Stimulated activated CD8-positive, alpha-beta memory T cell treated with anti-CD3 and anti-CD28 coated beads, Interleukin-7, amount 100 ng/mL, for 1 hour (primary cell): ENCODE measurements around the gene PACC1.
"Not testable (repeated sequence)": the region's sequence is repeated elsewhere in the genome, so short reads cannot be mapped to it uniquely, and the experiment has no call there.

Experiments used
- DNase-seq, 2 donors: peaks; one replicate each; pipeline ENCODE4 v3.0.0-alpha.2; 2020; ENCODE audit warnings: low read depth in 2 of 2

Gene PACC1

DNA sequence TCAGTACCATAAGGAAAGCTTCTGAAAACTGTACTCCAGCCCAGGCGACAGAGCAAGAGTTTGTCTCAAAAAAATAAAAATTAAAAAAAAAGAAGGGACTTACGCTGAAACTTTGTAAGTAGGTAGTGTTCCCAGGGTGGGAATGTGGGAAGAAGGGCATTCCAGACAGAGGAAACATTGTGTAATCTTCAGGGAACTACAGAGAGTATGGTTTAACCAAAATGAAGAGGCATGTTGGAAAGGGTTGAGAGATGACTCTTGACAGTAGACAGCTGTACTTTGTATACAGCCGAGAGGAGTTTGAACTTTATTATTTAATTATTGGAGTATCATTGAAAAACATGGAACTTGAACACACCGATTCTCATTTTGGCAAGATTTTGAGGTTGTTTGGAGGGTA lies 86.4 kb downstream of the PACC1 start:
- DNase-seq = no peak

DNA sequence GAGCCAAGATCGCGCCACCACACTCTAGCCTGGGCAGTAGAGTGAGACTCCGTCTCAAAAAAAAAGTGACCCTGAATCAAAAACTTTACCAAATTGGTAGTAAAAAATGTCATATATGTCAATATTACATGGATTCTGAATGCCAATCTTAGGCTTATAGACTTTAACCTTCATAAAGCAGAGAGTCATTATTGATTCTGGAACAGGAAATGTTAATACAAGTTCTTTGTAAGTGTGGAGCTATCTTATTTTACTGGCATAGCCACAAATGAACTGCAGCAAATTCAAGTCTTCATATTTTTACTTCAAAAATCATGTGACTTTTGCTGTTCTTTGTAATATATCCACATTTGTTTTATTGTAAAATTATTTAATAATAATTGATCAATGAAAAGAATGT lies 88.1 kb downstream of the PACC1 start:
- no peak for DNase-seq

DNA sequence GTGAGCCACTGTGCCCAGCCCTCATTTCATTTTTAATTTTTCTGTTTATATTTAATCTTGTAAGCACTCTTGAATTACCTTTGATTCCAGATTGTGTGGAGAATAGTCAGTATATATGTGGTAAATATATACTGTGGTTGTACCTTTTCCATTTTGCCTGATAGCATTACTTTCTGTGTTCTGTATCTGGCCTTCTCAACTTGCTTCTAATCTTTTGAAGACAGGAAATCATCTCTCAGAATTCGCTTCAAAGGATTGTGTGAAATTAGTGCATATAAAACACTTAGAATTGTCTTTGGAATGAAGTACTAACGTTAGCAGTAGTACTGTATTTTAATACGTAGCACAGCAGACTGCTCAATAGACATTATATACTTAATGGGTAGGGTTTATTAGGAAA lies 91.6 kb downstream of the PACC1 start:
- DNase-seq = no peak

DNA sequence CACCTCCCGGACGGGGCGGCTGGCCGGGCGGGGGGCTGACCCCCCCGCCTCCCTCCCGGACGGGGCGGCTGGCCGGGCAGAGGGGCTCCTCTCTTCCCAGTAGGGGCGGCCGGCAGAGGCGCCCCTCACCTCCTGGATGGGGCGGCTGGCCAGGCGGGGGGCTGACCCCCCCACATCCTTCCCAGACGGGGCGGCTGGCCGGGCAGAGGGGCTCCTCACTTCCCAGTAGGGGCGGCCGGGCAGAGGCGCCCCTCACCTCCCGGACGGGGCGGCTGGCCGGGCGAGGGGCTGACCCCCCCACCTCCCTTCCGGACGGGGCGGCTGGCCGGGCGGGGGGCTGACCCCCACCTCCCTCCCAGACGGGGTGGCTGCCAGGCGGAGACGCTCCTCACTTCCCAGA lies 93.7 kb downstream of the PACC1 start:
- DNase-seq = not testable (repeated sequence)

DNA sequence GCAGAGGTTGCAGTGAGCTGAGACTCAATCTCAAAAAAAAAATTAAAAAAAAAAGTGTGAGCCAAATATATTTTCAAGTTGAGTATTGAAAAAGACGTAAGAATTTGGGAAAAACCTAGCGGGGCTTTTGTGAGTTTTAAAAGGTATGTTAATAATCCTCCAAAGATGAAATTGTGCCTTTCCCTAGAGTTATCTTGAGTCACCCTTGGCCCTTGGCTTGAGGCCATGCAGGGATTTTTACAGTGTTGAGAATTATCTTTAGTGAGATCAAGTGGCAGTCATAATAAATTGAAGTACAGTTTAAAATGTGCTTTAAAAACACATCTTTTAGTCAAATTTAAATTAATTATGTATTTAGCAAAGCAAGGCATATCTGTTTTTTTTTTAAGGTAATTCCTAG lies 96.8 kb downstream of the PACC1 start:
- DNase-seq = no peak

DNA sequence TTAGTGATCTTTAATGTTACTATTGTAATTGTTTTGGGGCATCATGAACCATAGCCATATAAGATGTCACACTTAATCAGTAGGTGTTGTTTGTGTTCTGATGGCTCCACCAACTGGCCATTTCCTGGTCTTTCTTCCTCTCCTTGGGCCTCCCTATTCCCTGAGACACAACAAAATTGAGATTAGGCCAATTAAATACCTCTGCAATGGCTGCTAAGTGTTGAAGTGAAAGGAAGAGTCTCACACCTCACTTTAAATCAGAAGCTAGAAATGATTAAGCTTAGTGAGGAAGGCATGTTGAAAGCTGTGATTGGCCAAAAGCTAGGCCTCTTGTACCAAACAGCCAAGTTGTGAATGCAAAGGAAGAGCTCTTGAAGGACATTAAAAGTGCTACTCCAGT lies 98.8 kb downstream of the PACC1 start:
- DNase-seq = no peak

DNA sequence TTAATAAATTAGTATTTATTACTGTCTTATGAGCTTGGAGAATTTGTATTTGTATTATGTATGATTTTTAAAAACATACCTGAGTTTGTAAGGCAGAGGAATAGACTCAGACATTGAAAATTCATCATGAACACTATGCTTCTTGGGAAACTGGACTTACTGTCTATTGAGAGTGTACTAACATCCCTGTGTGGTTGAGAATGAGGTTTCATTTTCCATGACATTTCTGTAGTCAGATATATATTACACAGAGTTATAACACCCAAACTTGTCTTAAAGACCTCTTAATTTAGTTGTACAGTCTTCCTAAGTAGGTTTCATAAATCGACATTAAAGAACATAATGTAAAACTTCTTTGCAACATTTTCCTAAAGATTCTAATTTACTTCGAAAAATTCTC lies 99.5 kb downstream of the PACC1 start:
- no peak for DNase-seq
